GM12892 (cell line): ENCODE data around the gene TTLL13.

Source experiments
- POLR2A ChIP-seq: IDR thresholded peaks from 2 replicates; pipeline ENCODE4 v1.6.1; 2011; ENCODE audit warnings: low read depth, low read length, control low read depth
- POLR2AphosphoS5 ChIP-seq: IDR thresholded peaks from 2 replicates; pipeline ENCODE4 v1.6.1; 2011; ENCODE audit warnings: low read depth, low read length, control low read depth

- no peak for TF ChIP-seq POLR2A
- no peak for TF ChIP-seq POLR2AphosphoS5
Measured at GRCh38 chr15:90243943-90244639, 5.3 kb upstream of the TTLL13 start.
